GM18520 (cell line): ENCODE data around the gene RHO.
"Not testable (repeated sequence)": the region's sequence is repeated elsewhere in the genome, so short reads cannot be mapped to it uniquely, and the experiment has no call there.

ENCODE experiments used
- ATAC-seq: cut with Tn5 transposase; IDR thresholded peaks from one replicate; pipeline ENCODE4 v1.9.1; 2021; ENCODE audit not compliant: unreplicated experiment

RHO gene

GRCh38 chr3:129542747-129543146 is 14.3 kb downstream of the RHO start:
- no peak for ATAC-seq

GRCh38 chr3:129543156-129543790 is 14.8 kb downstream of the RHO start, which contains the start of gene H1-8:
H1-8 (plus strand) TSS chr3:129543175; CDS start chr3:129543219, 44 bp downstream.
- no peak for ATAC-seq

- ATAC-seq = no peak
Measured at GRCh38 chr3:129543999-129544398, 15.6 kb downstream of the RHO start.

- not testable (repeated sequence) for ATAC-seq
Measured at GRCh38 chr3:129545951-129546350, 17.5 kb downstream of the RHO start.

GRCh38 chr3:129547241-129547640 is 18.8 kb downstream of the RHO start:
- ATAC-seq = no peak

GRCh38 chr3:129548104-129548965 is 19.9 kb downstream of the RHO start:
- no peak for ATAC-seq

- ATAC-seq = no peak
Measured at GRCh38 chr3:129549006-129549800, 20.8 kb downstream of the RHO start.

GRCh38 chr3:129549805-129550204 is 21.4 kb downstream of the RHO start:
- no peak for ATAC-seq

- ATAC-seq = no peak
Measured at GRCh38 chr3:129552287-129553050, 24.0 kb downstream of the RHO start.

GRCh38 chr3:129553171-129553570 is 24.7 kb downstream of the RHO start:
- no peak for ATAC-seq

GRCh38 chr3:129553719-129554118 is 25.3 kb downstream of the RHO start:
- ATAC-seq = no peak

GRCh38 chr3:129554356-129555152 is 26.1 kb downstream of the RHO start:
- no peak for ATAC-seq

- no peak for ATAC-seq
Measured at GRCh38 chr3:129555153-129555550, 26.7 kb downstream of the RHO start.

- ATAC-seq = no peak
Measured at GRCh38 chr3:129555616-129556357, 27.3 kb downstream of the RHO start.

- no peak for ATAC-seq
Measured at GRCh38 chr3:129556358-129556695, 27.9 kb downstream of the RHO start.

GRCh38 chr3:129556890-129557547 is 28.6 kb downstream of the RHO start:
- ATAC-seq = no peak

GRCh38 chr3:129557548-129557894 is 29.1 kb downstream of the RHO start:
- no peak for ATAC-seq

GRCh38 chr3:129558081-129558771 is 29.8 kb downstream of the RHO start:
- no peak for ATAC-seq
